HG03520 (cell line): ENCODE measurements around the gene PIK3CA.

Experiments used
- ATAC-seq: cut with Tn5 transposase; IDR thresholded peaks from one replicate; pipeline ENCODE4 v1.9.1; 2021; ENCODE audit warnings: mild to moderate bottlenecking, moderate library complexity; ENCODE audit not compliant: unreplicated experiment

Gene PIK3CA

DNA sequence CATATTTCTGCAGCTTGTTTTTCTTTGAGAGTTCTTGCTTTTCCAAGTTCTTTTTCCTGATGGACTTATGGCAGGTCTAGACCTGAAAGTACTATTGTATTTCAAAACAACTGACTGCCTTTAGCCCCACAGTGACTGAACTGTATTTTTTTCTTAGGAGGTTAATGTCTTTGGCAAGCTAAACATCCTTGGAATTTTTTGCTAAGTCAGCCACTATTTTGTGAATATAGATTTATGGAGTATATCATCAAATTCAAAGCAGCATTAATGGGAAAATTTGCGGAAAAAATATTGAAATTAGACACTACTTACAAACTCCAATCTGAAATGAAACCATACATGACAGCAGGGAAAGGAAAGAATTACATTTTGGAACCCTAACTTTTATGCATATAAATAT is 8.6 kb downstream of the PIK3CA start:
- no peak for ATAC-seq

DNA sequence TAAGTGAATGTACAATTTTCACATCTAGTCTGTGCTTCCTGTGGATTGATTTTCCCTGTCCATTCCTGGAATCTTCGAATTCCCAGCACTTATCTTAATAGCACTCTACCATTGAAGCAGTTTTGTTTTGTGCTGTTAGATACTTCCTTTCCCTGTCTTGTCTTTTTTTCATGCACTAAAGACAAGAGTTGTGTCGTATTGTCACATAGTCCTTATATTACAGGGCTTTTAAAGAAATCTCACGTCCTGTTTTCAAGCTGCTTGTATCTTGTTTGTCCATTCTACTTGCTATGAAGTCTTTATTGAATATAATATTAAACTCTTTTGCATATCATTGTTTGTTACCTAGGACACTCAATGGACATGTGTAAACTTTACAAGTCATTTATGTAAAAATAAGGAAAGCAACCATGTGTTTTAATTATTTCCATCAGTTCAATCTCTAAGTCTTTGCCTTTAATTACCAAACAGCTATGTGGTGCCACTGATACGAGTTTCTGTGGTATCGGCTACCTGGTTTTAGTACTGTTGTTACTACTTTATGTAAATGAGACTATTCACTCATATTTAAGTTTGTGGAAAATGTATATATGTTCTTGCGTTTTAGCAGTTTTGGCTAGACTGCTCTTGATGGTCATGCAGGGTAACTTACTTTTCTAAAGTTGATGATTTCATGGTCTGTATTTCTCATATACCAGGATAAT is 10.3 kb downstream of the PIK3CA start:
- no peak for ATAC-seq

DNA sequence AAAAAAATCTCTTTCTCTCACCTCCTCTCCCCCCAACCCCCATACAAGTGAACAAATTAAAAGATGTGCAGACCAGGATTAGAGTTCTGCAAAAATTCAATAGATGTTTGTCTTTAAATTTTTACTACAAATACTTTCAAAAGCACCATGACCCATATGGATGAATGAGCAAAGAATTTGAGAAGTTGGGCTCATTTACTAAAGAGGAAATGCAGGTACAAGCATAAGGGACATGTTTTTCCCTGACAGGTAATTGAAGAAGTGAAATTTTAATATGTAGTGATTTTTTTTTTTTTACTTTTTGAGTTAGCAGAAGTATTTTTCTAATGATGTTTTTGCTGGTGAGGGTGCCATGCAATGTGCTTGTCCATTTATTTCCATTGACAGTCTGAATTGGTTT is 15.3 kb downstream of the PIK3CA start:
- ATAC-seq = no peak

DNA sequence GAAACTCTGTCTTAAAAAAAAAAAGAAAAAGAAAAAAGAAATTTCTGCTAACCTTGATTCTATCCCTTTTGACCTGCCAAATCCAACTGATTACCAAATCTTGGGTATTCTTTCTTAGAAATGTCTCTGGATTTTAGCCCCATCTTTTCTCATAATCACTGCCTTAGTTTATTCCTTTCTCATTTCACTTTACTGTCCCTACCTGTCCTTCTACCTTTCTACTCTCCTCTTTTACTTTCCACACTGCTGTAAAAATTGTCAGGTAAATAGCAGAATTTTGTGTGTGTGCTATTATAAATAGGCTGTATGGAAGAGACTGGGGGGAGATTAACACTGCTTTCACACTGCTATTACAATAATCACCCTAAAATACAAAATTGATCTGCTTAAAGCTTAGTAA is 16.7 kb downstream of the PIK3CA start:
- ATAC-seq = no peak

DNA sequence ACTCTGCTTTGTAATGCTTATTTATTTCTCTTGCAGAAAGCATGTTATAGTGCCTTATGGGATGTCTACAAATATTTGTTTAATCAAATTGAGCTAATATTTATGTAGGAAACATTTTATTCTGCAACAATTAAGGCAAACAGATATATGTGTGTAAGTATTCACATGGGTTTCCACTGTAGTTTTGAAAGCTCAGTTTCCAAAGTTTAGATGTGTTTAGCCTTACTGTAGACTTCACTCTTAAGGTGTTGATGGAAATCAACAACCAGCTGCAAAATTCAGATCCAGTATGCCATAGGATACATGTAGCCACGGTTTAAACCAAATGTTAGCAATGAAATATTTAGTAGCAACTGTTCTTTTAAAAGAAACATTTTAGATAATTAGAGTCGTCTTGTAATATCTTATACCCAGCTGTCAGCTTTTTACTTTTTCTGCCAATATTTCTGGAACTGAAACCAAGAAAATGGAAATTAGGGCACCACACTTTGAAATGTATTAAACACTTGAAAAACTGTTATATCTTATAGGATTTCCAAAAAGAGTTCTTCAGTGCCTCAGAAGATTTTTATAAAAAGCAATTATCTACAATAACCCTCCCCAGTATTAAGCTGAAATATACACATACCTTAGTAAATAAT is 18.5 kb downstream of the PIK3CA start:
- ATAC-seq = no peak

DNA sequence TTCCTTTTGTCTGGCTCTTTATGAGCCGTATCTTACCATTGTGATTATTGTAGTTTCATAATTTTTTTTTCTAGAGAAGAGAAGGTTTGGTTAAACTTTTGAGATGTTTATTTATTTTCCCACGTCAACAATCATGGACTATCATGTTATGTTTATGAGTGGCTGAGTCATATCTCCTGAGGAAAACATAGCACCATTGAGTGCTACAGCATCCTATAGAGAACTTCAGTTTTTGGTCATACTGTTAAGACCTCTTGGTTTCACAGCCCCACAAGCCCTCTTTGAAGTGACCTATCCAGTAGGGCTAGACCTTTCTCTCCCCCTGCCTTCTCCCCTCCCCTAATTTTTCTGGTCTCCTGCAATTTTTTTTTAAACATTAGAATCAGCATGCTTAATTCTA is 20.8 kb downstream of the PIK3CA start:
- ATAC-seq = no peak

DNA sequence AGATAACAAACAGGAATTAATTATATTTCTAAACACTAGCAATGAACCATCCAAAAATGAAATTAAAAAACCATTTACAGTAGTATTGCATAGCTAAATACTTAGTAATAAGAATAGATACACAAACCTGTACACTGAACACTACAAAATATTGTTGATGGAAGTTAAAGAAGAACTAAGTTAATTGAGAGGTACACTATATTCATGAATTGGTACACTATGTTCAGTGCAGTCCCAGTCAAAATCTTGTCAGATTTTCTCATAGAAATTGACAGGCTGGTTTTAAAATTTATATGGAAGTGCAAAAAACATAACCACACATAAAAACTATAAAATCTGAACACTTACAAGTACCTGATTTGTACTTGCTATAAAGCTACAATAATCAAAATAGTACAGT is 24.4 kb downstream of the PIK3CA start:
- no peak for ATAC-seq

DNA sequence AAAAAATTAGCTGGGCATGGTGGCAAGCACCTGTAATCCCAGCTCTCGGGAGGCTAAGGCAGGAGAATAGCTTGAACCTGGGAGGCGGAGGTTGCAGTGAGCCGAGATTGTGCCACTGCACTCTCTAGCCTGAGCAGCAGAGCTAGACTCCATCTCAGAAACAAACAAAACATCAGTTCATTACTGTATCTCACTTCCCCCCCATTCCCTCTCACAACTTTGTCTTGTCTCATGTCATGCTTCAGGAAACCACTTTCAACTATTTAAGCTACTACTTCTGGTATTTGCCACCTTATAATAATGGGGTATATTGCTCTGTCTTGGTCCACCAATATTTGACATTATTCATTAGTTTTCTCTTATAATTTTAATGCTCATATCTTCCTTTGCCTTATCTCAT is 26.2 kb downstream of the PIK3CA start:
- ATAC-seq = no peak

DNA sequence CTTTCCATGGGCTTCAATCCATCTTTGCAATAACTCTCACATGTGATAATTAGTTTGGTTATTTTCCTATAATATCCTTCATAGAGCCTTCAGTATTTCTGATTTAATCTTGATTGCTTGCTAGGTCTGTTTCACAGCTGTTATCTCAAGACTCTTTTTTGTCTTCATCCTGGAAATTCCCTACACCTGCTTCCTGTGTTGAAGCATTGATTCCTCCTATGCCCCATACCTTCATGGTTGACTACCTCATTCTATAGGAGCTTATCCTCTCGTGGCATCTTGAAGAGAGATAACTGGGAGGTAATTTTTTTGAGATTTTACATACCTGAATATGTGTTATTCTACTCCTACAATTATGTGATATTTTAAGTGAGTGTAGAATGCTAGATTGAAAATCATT is 26.7 kb downstream of the PIK3CA start:
- no peak for ATAC-seq

DNA sequence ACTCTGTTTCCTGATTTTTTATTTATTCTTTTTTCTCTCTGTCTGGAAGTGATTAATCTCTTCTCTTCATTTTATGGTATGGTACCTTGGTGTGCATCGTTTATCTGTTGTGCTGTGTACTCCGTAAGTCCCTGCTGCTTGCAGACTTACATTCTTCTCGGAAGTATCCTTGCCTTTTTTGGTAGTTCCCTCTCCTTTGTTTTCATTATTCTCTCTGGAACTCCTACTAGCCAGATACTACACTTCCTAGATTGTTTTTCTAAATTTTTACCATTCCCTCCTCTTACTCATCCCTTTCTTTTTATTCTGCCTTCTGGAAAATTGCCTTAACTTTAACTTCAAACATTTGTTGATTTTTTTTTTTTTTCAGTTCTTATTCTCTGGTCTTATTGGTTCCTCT is 27.2 kb downstream of the PIK3CA start:
- no peak for ATAC-seq

DNA sequence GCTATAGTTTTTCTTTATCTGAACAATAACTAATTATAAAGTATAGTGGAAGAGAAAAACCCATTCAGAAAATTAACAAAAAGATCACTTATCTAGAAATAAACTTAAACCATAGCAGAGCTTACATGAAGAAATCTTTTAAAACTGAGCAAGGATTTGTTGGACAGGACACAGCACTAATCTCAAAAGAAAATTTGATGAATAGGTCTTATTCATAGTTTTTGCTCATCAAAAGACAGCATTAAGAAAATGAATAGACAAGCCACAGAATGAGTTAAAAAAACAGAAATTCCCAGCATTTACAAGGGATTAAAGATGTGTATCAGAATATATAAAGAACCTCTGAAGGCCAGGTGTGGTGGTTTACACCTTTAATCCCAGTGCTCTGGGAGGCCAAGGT is 29.5 kb downstream of the PIK3CA start:
- ATAC-seq = no peak

DNA sequence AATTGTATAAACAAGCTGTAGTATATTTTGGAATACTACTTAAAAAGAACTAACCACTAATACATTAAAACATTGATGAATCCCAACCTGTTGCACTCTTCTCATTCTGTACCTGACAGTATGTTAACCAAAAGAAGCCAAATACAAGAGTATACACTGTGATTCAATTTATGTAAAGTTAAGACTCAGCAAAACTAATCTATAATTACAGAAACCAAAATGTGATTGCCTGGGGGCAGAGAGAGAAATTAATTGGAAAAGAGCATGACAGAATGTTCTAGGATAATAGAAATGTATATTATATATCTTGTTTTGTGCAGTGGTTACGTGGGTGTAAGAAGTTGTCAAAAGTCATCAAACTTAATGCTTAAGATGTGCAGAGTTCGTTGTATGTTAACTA is 31.1 kb downstream of the PIK3CA start:
- no peak for ATAC-seq

DNA sequence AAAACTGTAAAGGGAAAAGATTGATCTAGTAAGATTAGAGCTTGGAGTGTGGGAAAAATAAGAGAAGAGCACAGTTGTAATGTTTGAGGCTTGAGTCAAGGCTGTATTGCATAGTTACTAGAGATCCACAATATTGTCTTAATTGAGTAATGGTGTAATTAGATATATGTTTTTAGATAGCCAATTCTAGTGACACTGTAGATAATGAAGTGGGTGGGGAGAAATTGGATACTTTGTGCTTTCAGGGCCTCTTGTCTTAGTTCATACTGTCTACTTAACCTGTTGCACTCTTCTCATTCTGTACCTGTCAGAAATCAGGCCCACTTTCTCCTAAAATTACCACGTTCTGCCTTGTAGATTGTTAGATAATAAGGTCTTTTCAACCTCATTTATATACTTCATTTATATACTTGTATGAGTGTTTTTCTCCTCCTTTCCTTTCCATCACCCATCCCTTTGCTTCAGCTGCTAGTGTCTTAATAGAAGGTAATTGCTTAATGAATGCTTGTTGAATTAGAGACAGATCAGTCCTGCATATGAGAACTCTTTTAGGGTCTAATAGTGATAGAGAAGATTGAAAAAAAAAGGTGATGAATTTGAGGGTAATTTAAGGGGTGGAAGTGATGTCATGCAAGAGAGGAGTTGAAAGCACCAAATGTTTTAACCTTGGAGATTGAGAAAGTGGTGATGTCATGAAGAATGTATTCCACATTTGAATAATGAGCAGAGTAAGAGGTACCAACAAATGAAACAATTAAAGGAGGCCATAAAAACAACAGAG is 32.0 kb downstream of the PIK3CA start:
- ATAC-seq = no peak

DNA sequence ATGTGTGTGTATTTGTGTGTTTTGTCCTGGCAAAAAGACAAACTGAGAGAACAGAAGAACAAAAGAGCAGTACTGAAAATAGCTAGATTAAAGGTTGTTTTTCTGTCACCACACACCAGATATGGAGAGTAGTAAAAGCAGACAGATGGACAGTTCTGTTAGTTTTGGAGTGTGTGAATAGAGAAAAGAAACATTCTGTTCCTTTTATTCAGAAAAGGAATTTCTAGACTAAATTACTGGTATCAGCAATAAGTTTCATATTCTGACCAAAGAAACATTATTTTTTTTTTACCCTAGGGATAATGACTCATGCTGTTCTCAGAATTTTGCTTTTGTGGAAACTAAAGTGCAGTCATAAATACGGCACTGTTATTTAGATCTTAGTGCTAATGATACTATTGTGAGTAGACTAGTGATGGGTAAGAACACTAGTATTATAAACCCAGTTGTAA is 32.9 kb downstream of the PIK3CA start:
- no peak for ATAC-seq

DNA sequence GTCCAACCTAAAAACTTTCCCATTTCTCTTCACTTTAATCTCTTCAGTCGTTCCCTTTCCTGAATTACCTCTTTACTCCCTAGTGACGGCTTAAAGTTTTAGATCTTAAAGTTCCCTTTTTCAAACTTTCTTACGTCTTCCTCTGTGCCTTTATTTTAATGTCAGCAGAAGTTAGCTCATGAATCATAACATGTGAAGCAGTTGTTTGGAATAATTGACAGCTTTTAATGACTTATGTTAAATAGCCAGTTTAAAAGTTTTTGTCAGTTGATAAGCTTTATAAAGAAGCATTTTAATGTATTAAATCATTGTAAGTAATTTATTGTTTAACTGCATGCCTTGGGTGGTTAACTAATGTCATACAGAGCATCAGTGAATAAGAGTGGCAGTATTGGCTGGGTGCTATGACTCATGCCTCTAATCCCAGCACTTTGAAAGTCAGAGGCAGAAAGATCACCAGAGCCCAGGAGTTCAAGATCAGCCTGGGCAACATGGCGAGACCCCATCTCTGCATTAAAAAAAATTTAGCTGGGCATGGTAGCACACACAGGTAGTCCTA is 33.9 kb downstream of the PIK3CA start:
- ATAC-seq = no peak

DNA sequence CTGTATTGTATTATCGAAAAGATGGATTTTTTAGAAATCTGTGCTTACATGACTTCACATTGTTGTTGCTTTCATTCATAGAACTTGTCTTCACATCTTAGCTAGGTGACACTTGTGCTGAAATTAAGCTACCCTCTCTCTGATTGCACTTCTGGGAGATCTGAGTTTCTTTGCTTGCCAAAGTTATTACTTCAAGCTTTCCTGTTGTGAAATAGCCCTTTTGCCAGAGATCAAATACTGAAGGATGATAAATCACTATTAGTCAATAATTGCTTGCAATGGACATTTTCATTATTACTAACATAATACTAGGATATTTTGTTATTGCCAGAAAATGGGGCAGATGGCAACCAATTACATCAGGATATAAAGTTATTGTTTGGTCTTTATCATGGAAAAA is 34.7 kb downstream of the PIK3CA start:
- no peak for ATAC-seq

DNA sequence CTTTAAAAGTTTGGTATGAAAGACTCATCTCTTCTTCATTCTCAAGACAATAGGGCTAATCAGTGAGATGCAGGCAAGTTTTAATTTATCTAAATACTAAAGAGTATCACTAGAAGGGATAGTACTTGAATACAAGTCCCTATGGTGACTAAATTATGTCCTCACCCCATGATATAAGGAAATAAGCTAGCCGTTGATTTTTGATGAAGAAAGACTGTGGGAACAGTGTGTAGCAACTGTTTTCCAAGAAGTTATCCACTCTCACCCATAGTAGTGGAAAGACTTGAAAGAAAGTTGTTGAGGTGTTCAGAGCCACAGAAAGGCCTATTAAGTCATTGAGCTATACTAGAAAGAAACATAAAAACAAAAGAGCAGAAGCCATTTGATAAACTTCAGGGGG is 36.7 kb downstream of the PIK3CA start:
- no peak for ATAC-seq

DNA sequence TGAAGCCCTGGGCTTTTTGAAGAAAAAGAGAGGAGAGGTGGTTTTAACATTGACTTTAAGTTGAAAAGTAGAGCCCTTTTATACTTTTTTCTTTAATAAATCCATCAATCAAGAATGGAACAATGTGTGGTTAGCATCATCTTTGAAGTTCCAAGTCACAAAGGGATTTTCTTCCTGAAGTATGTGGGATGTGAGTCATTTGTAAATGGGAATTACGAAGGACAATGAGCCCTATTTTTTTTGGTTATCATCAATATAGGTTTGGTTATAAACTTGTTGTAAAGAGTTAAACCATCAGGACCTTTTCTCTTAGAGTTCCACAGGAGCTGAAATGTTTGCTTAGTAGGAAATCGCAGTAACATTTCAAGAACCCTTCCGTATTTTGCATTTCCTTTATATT is 38.3 kb downstream of the PIK3CA start:
- no peak for ATAC-seq

DNA sequence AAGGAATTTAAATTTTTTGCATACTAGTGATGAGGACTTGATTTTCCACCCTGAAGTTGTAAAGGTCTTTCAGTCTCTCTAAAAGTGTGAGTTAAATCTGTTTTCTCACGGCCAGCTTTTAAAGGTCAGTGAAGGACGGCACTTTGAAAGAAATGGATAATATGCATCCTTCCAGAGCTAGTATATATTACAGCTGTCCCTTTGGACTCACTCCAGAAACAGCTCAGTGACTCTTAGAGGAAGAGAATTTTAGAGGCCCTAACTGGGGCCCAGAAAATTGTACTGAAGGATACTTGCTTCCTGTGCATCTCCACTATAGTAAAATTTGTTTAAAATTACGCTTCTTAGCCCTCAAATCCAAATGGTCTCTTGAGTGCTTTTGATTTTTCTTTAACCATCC is 41.6 kb downstream of the PIK3CA start:
- no peak for ATAC-seq

DNA sequence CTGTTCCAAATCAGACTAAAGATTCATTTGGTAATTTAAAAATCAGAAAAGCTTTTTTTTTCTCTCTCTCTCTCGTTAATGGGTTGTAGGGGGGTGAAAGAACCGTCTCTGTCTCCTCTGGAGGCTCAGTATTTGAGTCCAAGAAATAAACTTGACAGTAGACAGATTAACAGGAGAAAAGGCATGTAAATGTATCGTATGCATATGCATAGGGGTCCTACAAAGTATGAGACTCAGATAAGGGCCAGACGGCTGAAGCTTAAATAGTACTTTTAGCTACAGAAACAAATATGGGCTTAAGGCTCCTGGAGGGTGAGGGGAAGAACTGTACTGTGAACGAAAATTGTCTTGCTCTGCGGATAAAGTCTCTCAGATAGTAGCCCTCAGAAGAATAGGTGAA is 42.4 kb downstream of the PIK3CA start:
- ATAC-seq = no peak

DNA sequence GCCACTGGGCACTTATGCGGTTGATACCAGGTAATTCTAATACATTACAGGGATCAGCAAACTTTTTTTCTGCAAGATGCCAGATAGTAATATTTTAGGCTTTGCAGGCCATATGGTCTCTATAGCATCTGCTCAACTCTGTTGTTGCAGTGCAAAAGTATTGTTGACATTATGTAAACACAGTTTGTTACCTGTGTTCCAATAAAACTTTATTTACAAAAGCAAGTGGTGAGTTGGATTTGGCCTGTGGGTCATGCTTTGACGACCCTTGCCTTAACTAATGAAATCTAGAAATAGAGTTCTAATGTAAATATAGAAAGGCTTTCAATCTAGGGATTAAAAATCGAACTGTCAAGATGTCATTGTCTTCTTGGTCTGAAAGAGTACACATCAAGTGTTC is 44.4 kb downstream of the PIK3CA start:
- ATAC-seq = no peak

DNA sequence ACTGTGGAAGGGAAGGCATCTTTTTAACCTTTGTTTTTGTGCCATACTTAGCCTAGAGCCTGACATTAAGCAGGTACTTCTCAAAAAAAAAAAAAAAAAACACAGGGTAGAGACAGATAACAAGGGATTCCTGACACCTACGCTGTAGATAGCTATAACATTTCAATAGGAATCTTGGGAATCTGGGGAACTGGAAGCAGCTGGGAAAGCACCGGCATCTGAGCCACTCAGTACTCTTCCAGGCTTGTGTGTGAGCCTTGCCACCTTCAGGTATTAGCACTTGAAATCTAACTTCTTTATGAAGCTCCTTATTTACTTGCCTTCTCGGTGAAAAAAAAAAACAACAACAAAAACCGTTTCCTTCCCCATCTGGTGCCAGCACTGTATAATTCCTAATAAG is 46.8 kb downstream of the PIK3CA start:
- no peak for ATAC-seq
